Liver (tissue), 9 donors: ENCODE data around the gene PRICKLE1. TPM values are rescaled to one million over a fixed set of nuclear protein-coding genes. Genes with fewer than 3 reads are reported as not detected.

Experiments
- DNase-seq: peaks from one replicate; pipeline ENCODE4 v3.0.0-alpha.2; 2017; ENCODE audit warnings: low spot score
- H3K27ac ChIP-seq, 2 donors: one replicate each; pipeline ENCODE4 v1.7.0; 2013; ENCODE audit warnings: inconsistent platforms in 2 of 2, low read length in 2 of 2, control low read depth in 1 of 2, low read depth in 1 of 2, mild to moderate bottlenecking in 1 of 2
- H3K27me3 ChIP-seq, 4 donors: one replicate each; pipeline versions ENCODE4 v1.6.1 to v1.7.0; 2013; ENCODE audit warnings: low read length in 3 of 4, inconsistent platforms in 1 of 4, mild to moderate bottlenecking in 1 of 4, moderate library complexity in 1 of 4; ENCODE audit not compliant: control insufficient read depth in 4 of 4, insufficient read depth in 4 of 4
- H3K36me3 ChIP-seq, 4 donors: one replicate each; pipeline versions ENCODE4 v1.6.1 to v1.7.0; 2013; ENCODE audit warnings: low read length in 3 of 4, mild to moderate bottlenecking in 3 of 4, low read depth in 1 of 4, moderate library complexity in 1 of 4; ENCODE audit not compliant: control insufficient read depth in 4 of 4, insufficient read depth in 3 of 4
- H3K4me1 ChIP-seq, 4 donors: one replicate each; pipeline versions ENCODE4 v1.6.1 to v1.7.0; 2013; ENCODE audit warnings: low read length in 3 of 4, mild to moderate bottlenecking in 3 of 4, moderate library complexity in 1 of 4; ENCODE audit not compliant: control insufficient read depth in 4 of 4, insufficient read depth in 4 of 4
- H3K4me3 ChIP-seq, 3 donors: one replicate each; pipeline versions ENCODE4 v1.6.1 to v1.7.0; 2013; ENCODE audit warnings: low read length in 3 of 3, control low read depth in 1 of 3, low read depth in 1 of 3, mild to moderate bottlenecking in 1 of 3
- H3K9ac ChIP-seq, 2 donors: one replicate each; pipeline ENCODE4 v1.7.0; 2013; ENCODE audit warnings: low read length in 2 of 2, mild to moderate bottlenecking in 2 of 2, moderate library complexity in 2 of 2, control low read depth in 1 of 2, low read depth in 1 of 2
- H3K9me3 ChIP-seq, 4 donors: one replicate each; pipeline versions ENCODE4 v1.6.1 to v1.7.0; 2013; ENCODE audit warnings: low read length in 3 of 4; ENCODE audit not compliant: control insufficient read depth in 4 of 4
- CTCF ChIP-seq: fragments of 150-350 bp; IDR thresholded peaks from 2 replicates; pipeline ENCODE4 v1.5.1; 2017; ENCODE audit warnings: improper control_type of control experiment, low read depth, low read length; ENCODE audit not compliant: missing input control
- FOXA2 ChIP-seq: IDR thresholded peaks from 2 replicates; pipeline ENCODE4 v1.6.1; 2016; ENCODE audit warnings: antibody characterized with exemption
- HNF4A ChIP-seq, 2 donors: conservative IDR thresholded peaks; 2 replicates each; pipeline ENCODE4 v1.6.1; 2016; ENCODE audit warnings: antibody characterized with exemption in 2 of 2, mild to moderate bottlenecking in 2 of 2
- HNF4G ChIP-seq: IDR thresholded peaks from 2 replicates; pipeline ENCODE4 v1.6.1; 2016; ENCODE audit warnings: antibody characterized with exemption
- NR2F2 ChIP-seq: IDR thresholded peaks from 2 replicates; pipeline ENCODE4 v1.6.1; 2016; ENCODE audit warnings: antibody characterized with exemption
- RAD21 ChIP-seq, 2 donors: IDR thresholded peaks; 2 replicates each; pipeline ENCODE4 v1.6.1; 2016; ENCODE audit warnings: antibody characterized with exemption in 2 of 2, mild to moderate bottlenecking in 2 of 2
- REST ChIP-seq: IDR thresholded peaks from 2 replicates; pipeline ENCODE4 v1.6.1; 2016; ENCODE audit warnings: antibody characterized with exemption, mild to moderate bottlenecking
- TAF1 ChIP-seq: conservative IDR thresholded peaks from 2 replicates; pipeline ENCODE4 v1.6.1; 2016; ENCODE audit warnings: antibody characterized with exemption, mild to moderate bottlenecking
- WGBS: extraction: QIAGEN DNeasy Blood & Tissue Kit; methylation state at CpG from one replicate; pipeline ENCODE4 v1.1.7; 2013; 5-methylcytosine and 5-hydroxymethylcytosine counted together
- polyA plus RNA-seq, 2 donors: library from polyadenylated mRNA; stranded (reverse) in 1 of 2; unstranded in 1 of 2; fragments of 200-250 nt in 1 of 2; fragments of >200 nt in 1 of 2; fragmentation: Nextera tagmentation in 1 of 2; extraction: Ambion mirVana in 1 of 2; gene quantifications; one replicate each; pipeline versions ENCODE4 v1.2.1 to v1.2.3, GENCODE V29; 2013 to 2015
- total RNA-seq, 2 donors: library from RNA; depleted of rRNA; stranded (reverse); fragments of >200 nt; gene quantifications; one replicate each; pipeline ENCODE4 v1.2.3, GENCODE V29; 2014
- TF ChIP-seq, protein P1 (sequence below): IDR thresholded peaks from 2 replicates; pipeline ENCODE4 v1.6.1; 2016; ENCODE audit warnings: antibody characterized with exemption
- TF ChIP-seq, protein P2 (sequence below): IDR thresholded peaks from 2 replicates; pipeline ENCODE4 v1.6.1; 2016; ENCODE audit warnings: antibody characterized with exemption
- donor health status: healthy.
- donor health status: healthy.
- donor health status: healthy.
- donor health status: healthy.
- donor health status: healthy.

The PRICKLE1 gene
- total and polyA plus RNA-seq, 4 donors, result 0.59 to 5.7 (median 2.2) TPM

GRCh38 chr12:42590330-42590934, 886 bp upstream of the PRICKLE1 start:
- peaks cover 4 to 18% (median 14%) of the 10 kb centered on the region in 4 donors for H3K4me1 ChIP-seq
- H3K9me3 ChIP-seq, result no peaks in the 10 kb centered on the region
- no peak overlapping the region for H3K27ac ChIP-seq
- H3K4me3 ChIP-seq, result peak overlapping the region in 2 of 3 donors; percentile 20 to 75
- peak; percentile 43 for TF ChIP-seq NR2F2
- no peak for TF ChIP-seq RAD21 (IDR thresholded peaks at IDR 0.05)
- peak in 1 of 2 donors; percentile 9 for TF ChIP-seq HNF4A (conservative IDR thresholded peaks at IDR 0.05)
- no peak for DNase-seq
- WGBS, result 2% methylated on average over 25 of the region's 25 CpGs
- H3K36me3 ChIP-seq, result no peaks in the 10 kb centered on the region
- H3K27me3 ChIP-seq, result peaks cover 0 to 9% (median 2%) of the 10 kb centered on the region in 4 donors
- no peak overlapping the region for H3K9ac ChIP-seq

DNA sequence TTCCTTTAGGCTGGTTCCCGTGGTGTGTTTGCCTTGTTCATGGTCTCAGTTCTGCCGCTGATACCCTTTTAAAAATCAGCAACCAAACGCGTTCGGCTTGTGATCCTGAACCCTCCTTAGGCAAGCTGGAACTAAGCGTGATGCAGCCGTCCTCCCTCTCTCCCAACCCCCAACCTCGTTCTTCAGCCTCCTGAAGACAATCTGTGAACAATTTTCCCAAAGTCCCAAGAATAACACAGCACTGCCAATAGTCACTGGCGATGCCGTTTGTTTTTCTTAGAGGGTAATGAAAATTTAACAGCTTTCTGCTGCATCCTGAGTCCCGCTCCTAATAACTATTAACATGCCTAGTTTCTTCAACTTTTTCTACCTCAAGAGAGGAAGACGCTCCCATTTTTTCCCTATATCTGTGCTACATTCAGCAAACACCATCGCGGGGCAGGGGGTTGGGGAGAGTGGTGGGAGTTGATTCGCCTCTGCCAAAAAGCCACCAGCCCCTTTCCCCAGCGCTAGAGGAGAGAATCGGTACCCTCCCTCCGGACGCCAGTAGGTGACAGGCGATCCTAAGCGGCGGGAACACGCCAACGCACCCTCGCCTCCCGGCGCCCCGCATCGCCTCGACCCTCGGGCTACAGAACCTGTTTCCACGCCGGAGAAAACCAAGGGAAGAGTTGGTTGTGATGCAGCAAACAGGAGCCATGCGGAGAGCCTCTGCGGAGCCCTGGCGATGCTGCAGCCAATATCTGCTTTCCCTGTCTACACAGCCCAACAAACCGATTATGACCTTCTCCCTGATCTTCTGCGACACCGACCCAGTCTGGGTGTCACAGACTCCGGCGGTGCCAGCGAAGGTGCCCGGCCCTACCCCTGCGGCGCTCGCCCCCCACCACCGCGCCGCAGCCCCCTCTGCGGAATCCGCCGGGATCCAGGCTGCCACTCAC, 752 bp downstream of the PRICKLE1 start:
- DNase-seq, result peak; percentile 35
- TF ChIP-seq HNF4A (conservative IDR thresholded peaks at IDR 0.05), result no peak
- peak; percentile 21 for TF ChIP-seq CTCF
- peak; percentile 28 to 53 for TF ChIP-seq RAD21 (IDR thresholded peaks at IDR 0.05)
- TF ChIP-seq, protein P1, sequence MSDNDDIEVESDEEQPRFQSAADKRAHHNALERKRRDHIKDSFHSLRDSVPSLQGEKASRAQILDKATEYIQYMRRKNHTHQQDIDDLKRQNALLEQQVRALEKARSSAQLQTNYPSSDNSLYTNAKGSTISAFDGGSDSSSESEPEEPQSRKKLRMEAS, result no peak
- TF ChIP-seq TAF1, result no peak
- TF ChIP-seq REST, result no peak
- TF ChIP-seq, protein P2, sequence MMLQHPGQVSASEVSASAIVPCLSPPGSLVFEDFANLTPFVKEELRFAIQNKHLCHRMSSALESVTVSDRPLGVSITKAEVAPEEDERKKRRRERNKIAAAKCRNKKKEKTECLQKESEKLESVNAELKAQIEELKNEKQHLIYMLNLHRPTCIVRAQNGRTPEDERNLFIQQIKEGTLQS, result no peak
- TF ChIP-seq HNF4G, result no peak
- TF ChIP-seq FOXA2, result no peak
- Histone ChIP-seq H3K27me3 (peaks cover 0 to 9% (median 3%) of the 10 kb centered on the region in 4 donors), H3K9ac (no peak overlapping the region), H3K9me3 (no peaks in the 10 kb centered on the region), H3K4me1 (peaks cover 4 to 18% (median 14%) of the 10 kb centered on the region in 4 donors), H3K36me3 (no peaks in the 10 kb centered on the region), H3K4me3 (peak overlapping the region; percentile 37 to 75 (median 57)), H3K27ac (peak overlapping the region in 1 of 2 donors; percentile 8)
- WGBS, result 4% methylated on average over 52 of the region's 52 CpGs
